AG09319 (cell line): Measurements from ENCODE around the gene ELMO1.

Source experiments
- DNase-seq: peaks from one replicate; pipeline ENCODE4 v3.0.0-alpha.2; 2010; ENCODE audit warnings: low read depth; ENCODE audit errors: extremely low read depth
- CTCF ChIP-seq: IDR thresholded peaks from 2 replicates; pipeline ENCODE4 v1.5.1; 2011; ENCODE audit warnings: low read depth, mild to moderate bottlenecking, inconsistent platforms, low read length, moderate library complexity

Gene ELMO1

DNA sequence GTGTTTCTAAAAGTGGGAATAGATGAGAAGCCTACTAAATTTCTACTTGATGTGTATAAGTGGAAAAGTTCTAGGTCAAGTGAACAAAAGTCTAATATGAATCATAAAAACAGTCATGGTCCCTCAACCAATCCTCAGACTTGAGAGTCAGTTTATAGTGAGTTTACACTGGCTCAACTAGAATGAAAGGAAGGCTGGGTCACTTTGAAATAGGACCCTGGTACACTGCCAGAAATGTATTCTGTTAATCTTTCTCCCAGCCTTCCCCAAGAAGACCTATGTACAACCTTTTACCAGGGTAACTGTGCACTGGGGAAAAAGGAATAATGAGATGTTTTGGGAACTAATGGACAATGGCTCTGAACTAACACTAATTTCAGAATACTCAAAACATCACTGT, 17.3 kb downstream of the ELMO1 start:
- no peak for DNase-seq
- TF ChIP-seq CTCF = no peak

DNA sequence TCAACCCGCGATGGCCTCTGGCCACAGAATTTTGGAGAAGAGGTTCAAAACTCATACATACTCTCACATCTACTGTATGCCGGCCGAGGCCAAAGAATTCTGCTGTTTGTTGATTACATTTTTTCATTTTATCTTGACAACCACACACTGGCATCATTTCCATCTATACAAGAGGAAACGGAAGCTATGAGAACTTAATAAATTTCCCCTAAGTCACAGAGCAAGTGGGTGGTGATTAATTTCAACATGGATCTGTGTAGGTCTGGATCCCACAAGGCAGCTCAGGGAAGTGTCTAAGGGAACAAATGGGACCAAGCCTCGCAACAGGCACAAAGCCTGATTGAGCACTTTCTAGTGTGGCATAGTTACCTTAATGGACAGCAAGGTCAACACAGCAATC, 18.0 kb downstream of the ELMO1 start:
- no peak for DNase-seq
- no peak for TF ChIP-seq CTCF

GRCh38 chr7:37430171-37430570, 18.5 kb downstream of the ELMO1 start:
- no peak for DNase-seq
- TF ChIP-seq CTCF = no peak

DNA sequence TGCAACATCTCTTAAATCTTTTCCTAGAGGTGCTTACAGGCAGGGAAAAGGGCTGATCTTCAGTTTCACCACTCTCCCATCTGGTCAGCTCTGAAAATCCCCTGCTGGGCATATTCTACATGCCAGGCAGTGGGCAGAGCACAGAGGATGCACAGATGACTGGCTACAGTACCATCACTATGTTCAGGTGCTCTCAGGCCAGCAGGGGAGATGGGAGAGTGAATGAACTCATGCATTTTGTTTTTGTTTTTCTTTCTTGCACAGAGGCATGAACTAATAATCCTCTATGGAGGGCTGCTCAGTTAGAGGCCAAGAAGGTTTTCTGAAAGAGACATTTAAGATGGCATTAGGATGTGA, 19.3 kb downstream of the ELMO1 start:
- no peak for DNase-seq
- no peak for TF ChIP-seq CTCF

GRCh38 chr7:37428681-37429434, 19.8 kb downstream of the ELMO1 start:
- no peak for TF ChIP-seq CTCF
- DNase-seq = no peak

- TF ChIP-seq CTCF = no peak
- no peak for DNase-seq
Measured at GRCh38 chr7:37427276-37427940, 21.3 kb downstream of the ELMO1 start.

DNA sequence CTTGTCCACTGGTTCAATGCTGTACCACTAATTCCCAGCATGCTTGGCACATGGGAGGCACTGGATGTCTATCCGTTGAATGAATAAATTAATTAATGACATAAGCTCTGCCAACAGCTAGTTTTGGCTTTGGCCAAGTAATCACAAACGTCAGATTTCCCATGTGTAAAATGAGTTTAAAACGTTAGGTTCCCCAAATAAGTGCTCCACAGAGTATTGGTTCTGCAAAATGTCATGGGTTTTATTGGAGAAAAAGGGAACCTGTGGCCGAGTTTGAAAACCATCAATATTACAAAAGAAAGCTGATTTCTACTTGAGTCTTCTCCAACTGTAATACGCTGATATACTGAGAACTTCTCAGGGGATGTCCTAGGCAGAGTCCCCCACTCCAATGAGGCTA, 23.2 kb downstream of the ELMO1 start:
- DNase-seq = no peak

More for the DNA sequence above, 23.2 kb downstream of the ELMO1 start:
- TF ChIP-seq CTCF = no peak
